ENCODE data around the gene ATP9B.
A peak's percentile ranks its signal among the peaks of the same experiment; 100 is the strongest.

Gene ATP9B

GRCh38 chr18:79345981-79346380, 276.8 kb downstream of the ATP9B start:
- no peak for DNase-seq (ENCODE audit: low read depth)
- H3K4me3 ChIP-seq (ENCODE audit: low read depth, low read length): no peak overlapping the region
- TF ChIP-seq CTCF (IDR thresholded peaks at IDR 0.05; ENCODE audit: control insufficient read depth, extremely low read depth, insufficient read depth): no peak

DNA sequence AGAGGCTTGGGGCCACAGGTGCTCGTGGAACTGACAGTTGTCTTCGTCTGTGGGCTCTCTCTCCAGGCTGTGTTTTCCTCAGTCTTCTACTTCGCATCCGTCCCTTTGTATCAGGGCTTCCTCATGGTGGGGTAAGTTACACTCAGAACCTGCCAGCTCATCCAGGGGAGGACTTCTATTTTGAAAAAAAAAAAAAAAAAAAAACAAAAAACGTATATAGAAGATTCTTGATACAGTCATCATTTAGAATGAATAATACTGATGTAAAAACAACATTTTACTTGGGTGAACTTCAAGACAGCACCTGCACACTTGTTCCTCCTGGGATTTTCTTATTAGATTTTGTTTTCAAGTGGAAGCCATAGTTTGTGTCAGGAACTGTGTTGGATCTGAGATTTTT, 278.9 kb downstream of the ATP9B start:
- TF ChIP-seq CTCF (IDR thresholded peaks at IDR 0.05; ENCODE audit: control insufficient read depth, extremely low read depth, insufficient read depth): no peak
- no peak overlapping the region for H3K4me3 ChIP-seq (ENCODE audit: low read depth, low read length)
- DNase-seq (ENCODE audit: low read depth): no peak

GRCh38 chr18:79352432-79352831, 283.2 kb downstream of the ATP9B start:
- no peak for TF ChIP-seq CTCF (IDR thresholded peaks at IDR 0.05; ENCODE audit: control insufficient read depth, extremely low read depth, insufficient read depth)
- no peak for DNase-seq (ENCODE audit: low read depth)
- no peak overlapping the region for H3K4me3 ChIP-seq (ENCODE audit: low read depth, low read length)

GRCh38 chr18:79353267-79353666, 284.1 kb downstream of the ATP9B start:
- no peak for DNase-seq (ENCODE audit: low read depth)
- peak; percentile 43 for TF ChIP-seq CTCF (IDR thresholded peaks at IDR 0.05; ENCODE audit: control insufficient read depth, extremely low read depth, insufficient read depth)

DNA sequence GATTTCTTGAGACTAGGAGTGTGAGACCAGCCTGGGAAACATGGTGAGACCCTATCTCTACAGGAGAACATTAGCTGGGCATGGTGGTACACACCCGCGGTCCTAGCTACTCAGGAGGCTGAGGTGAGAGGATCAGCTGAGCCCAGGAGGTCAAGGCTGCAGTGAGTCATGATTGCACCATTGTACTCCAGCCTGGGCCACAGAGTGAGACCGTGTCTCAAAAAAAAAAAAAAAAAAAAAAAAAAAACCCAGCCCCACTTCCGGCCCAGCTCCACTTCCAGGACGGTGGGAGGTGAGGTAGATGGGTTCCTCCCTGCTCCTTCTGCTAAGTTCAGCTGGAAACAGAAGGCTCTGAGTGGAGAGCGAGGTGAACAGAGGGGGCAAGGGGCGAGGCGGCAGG, 285.2 kb downstream of the ATP9B start:
- TF ChIP-seq CTCF (IDR thresholded peaks at IDR 0.05; ENCODE audit: control insufficient read depth, extremely low read depth, insufficient read depth): no peak
- H3K4me3 ChIP-seq (ENCODE audit: low read depth, low read length): no peak overlapping the region
- DNase-seq (ENCODE audit: low read depth): no peak

More at GRCh38 chr18:79353267-79353666, 284.1 kb downstream of the ATP9B start:
- H3K4me3 ChIP-seq (ENCODE audit: low read depth, low read length): no peak overlapping the region

GRCh38 chr18:79355433-79356335, 286.5 kb downstream of the ATP9B start:
- H3K4me3 ChIP-seq (ENCODE audit: low read depth, low read length): no peak overlapping the region
- no peak for DNase-seq (ENCODE audit: low read depth)
- no peak for TF ChIP-seq CTCF (IDR thresholded peaks at IDR 0.05; ENCODE audit: control insufficient read depth, extremely low read depth, insufficient read depth)

- no peak for TF ChIP-seq CTCF (IDR thresholded peaks at IDR 0.05; ENCODE audit: control insufficient read depth, extremely low read depth, insufficient read depth)
- H3K4me3 ChIP-seq (ENCODE audit: low read depth, low read length): no peak overlapping the region
- DNase-seq (ENCODE audit: low read depth): no peak
These were observed 287.2 kb downstream of the ATP9B start for GRCh38 chr18:79356435-79356834.

All from LNCaP clone FGC (cell line).